ENCODE data around the gene KRT40. TPM values are rescaled to one million over a fixed set of nuclear protein-coding genes. Genes with fewer than 3 reads are reported as not detected.

The KRT40 gene
- total and polyA plus RNA-seq, 2 experiments from 2014 or later: not detected

- TF ChIP-seq ZNF462 (CRISPR knock-in tag; IDR thresholded peaks at IDR 0.05) (no peak), REST (IDR thresholded peaks at IDR 0.05; ENCODE audit: unreplicated experiment) (no peak), POLR2AphosphoS5 (IDR thresholded peaks at IDR 0.05; ENCODE audit: low read depth) (no peak)
These were observed 48.5 kb downstream of the KRT40 start (continued) for GRCh38 chr17:40935624-40936023.

GRCh38 chr17:40932608-40933007 is 51.5 kb downstream of the KRT40 start:
- Mint-ChIP-seq H3K27me3 (ENCODE audit: insufficient read depth, low read depth, poor library complexity) (peaks cover 7% of the 10 kb centered on the region), H3K27ac (no peak overlapping the region), H3K9me3 (no peaks in the 10 kb centered on the region), H3K4me1 (peaks cover 9% of the 10 kb centered on the region), H3K36me3 (ENCODE audit: low read depth) (no peaks in the 10 kb centered on the region), H3K4me3 (no peak overlapping the region)
- Histone ChIP-seq H3K9me2 (ENCODE audit: insufficient read depth) (no peaks in the 10 kb centered on the region; the same call in 1 of the 2 replicates), H3K79me2 (replicated peaks; ENCODE audit: insufficient read depth) (no peaks in the 10 kb centered on the region), H3K27ac (ENCODE audit: low read depth) (no peak overlapping the region), H3K4me1 (ENCODE audit: insufficient read depth) (no peaks in the 10 kb centered on the region), H4K20me1 (replicated peaks; ENCODE audit: insufficient read depth) (no peaks in the 10 kb centered on the region), H3K27me3 (ENCODE audit: insufficient read depth) (no peaks in the 10 kb centered on the region), H3K36me3 (ENCODE audit: insufficient read depth) (no peaks in the 10 kb centered on the region), H3K4me3 (no peak overlapping the region), H3F3A (replicated peaks; ENCODE audit: low read depth) (no peaks in the 10 kb centered on the region), H3K4me2 (no peak overlapping the region), H2AFZ (peak overlapping the region; percentile 38; the same call in 1 of the 2 replicates)
- no peak for ATAC-seq
- DNase-seq (ENCODE audit: low spot score): no peak
- TF ChIP-seq ETS1 (IDR thresholded peaks at IDR 0.05) (no peak), ZNF462 (CRISPR knock-in tag; IDR thresholded peaks at IDR 0.05) (no peak)

All from GM23338 (cell line).